Muscle of back (tissue), 11 donors: ENCODE data around the gene GLRA2. TPM values are rescaled to one million over a fixed set of nuclear protein-coding genes. Genes with fewer than 3 reads are reported as not detected.

Source experiments
- DNase-seq, 3 donors: peaks; one replicate each; pipeline versions ENCODE4 v3.0.0 to v3.0.0-alpha.2; 2013
- polyA plus RNA-seq, 10 donors: library from polyadenylated mRNA; unstranded; fragments of 120-200 nt; gene quantifications; one replicate each; pipeline ENCODE4 v1.2.1, GENCODE V29; 2013; ENCODE audit not compliant: insufficient read length in 10 of 10

Gene GLRA2
- polyA plus RNA-seq, 10 donors: 0.07 to 0.42 (median 0.21) TPM; not detected in 3

- no peak for DNase-seq
These were observed 169.5 kb downstream of the GLRA2 start for GRCh38 chrX:14698790-14699189.

DNA sequence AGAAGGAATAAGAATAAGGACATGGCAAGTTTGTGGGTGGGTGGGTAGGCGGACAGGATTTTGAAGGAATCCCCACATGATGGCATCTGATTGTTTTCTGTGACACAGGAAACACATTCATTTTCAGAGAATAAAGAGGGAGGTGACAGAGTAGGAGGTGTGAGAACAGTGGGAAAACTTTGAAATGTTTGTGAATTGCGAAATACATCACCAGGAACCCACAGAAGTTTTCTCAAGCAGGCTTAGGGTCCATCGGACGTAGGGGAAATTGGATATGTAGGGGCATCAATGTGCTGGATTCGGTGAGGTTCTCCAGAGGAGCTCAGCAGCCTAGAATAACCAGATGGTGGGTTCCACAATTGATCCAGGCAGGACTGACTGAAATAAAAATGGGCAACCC, 171.6 kb downstream of the GLRA2 start:
- no peak for DNase-seq

- no peak for DNase-seq
These were observed 172.8 kb downstream of the GLRA2 start for GRCh38 chrX:14702145-14702544.

GRCh38 chrX:14712096-14712495, 182.8 kb downstream of the GLRA2 start:
- no peak for DNase-seq

GRCh38 chrX:14717949-14718348, 188.6 kb downstream of the GLRA2 start:
- no peak for DNase-seq

- DNase-seq: no peak
These were observed 189.1 kb downstream of the GLRA2 start for GRCh38 chrX:14718403-14718802.

DNA sequence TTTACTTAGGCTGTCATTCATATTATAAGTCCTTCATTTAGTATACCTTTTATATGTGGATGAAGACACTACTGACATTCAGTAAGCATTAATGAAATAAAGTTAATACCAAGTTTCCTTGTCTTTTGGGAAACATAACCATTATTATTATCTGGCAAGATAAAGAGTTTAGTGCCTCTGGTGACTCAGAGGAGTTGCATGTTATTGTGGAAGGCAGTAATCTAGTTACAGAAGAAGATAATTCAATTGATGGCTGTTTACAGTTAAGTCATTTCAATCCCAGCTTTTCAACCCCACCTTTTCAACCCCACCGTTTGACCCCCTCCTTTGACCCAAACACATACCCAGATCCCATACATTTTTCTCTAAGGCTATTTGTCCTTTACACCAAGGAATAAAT, 199.7 kb downstream of the GLRA2 start:
- DNase-seq: no peak

DNA sequence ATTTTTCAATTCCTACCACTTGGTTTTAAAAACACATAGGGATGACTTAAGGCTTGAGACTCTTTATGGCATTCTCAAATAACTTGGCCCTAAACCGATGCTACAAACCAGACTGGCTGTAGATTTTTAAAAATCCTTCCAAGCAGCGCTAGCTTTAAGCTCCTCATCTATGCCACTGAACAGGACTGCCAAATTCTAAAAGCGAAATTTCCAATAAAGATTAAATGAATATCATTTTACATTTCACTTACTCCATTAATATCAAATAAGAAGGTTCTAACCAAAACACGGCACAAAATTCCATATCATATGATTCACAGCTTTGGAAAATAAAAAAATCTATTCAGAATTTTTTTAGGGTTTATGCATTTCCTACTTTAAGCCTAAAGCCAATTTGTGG, 209.3 kb downstream of the GLRA2 start:
- peak in 2 of 3 donors; percentile 9 to 22 for DNase-seq

DNA sequence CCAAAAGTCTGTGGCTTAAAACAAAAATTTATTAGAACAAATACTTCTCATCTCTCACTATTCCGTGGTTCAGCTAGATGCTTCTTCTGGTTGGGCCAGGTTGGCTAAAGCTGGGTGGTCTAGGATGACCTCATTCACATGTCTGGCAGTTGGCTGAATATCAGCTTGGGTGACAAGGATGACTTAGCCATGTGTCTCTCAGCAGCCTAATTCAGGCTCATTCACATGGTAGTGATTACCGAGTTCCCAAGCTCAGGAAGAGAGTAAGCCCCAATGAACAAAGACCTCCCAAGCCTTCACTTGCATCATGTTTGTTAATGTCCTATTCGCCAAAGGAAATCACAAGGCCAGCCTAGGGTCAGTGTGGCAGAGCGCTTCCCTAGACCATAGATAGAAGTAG, 224.1 kb downstream of the GLRA2 start:
- DNase-seq: no peak

DNA sequence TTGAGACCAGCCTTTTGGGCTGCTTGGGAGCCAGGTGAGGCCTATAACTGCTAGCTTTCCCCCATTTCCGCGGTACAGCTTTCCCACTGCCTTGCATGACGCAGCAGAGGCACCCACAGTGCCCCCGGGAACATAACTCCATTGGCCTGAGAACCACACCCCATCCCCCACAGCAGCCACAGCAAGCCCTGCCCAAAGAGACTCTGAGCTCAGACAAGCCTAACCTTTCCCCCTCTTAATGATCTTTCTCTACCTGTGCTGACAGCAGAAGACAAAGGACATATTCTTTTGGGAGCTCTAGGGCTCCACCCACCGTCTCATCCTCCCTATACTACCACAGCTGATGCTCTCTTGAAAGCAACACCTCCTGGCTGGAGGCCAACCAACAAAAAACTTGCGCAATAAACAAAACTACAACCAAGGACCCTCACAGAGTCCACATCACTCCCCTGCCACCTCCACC, 228.7 kb downstream of the GLRA2 start:
- no peak for DNase-seq

- peak in 2 of 3 donors; percentile 28 to 78 for DNase-seq
These were observed 246.1 kb downstream of the GLRA2 start for GRCh38 chrX:14775416-14775815.

- DNase-seq: no peak
These were observed 247.6 kb downstream of the GLRA2 start for GRCh38 chrX:14776901-14777300.

DNA sequence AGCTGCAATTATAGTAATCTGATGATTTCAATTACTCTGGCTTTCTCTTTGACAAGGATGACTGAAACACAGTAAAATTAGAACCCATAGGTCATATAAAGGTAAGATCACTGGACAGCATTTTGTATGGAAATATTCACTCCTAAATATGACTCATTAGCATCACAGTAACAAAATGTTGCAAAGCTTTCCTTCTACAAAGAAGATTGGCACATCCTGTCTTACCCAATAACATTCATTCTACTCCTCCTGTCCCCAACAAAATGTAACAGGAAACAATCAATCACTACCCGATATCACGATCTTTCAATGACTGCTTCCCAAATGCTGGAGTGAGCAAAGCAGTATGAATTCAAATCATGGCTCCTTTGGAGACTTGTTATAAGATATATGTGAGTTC, 248.2 kb downstream of the GLRA2 start:
- no peak for DNase-seq

GRCh38 chrX:14779580-14779979, 250.2 kb downstream of the GLRA2 start:
- DNase-seq: no peak
